Renal cortex interstitium (tissue), 11 donors: ENCODE results near the gene RXRA. TPM values are rescaled to one million over a fixed set of nuclear protein-coding genes. Genes with fewer than 3 reads are reported as not detected.
A peak's percentile ranks its signal among the peaks of the same experiment; 100 is the strongest.

Experiments
- DNase-seq, 11 donors: peaks; one replicate each; pipeline ENCODE4 v3.0.0-alpha.2; 2013; ENCODE audit warnings: low read depth in 9 of 11, low spot score in 4 of 11; ENCODE audit errors: extremely low read depth in 1 of 11
- polyA plus RNA-seq, 3 donors: library from polyadenylated mRNA; unstranded; fragments of 120-200 nt; gene quantifications; one replicate each; pipeline ENCODE4 v1.2.1, GENCODE V29; 2013; ENCODE audit not compliant: insufficient read length in 3 of 3

RXRA gene
- polyA plus RNA-seq, 3 donors = 33.5 to 51.7 (median 44.8) TPM

- DNase-seq = no peak
Measured at GRCh38 chr9:134370638-134371037, 44.4 kb downstream of the RXRA start.

- no peak for DNase-seq
Measured at GRCh38 chr9:134371731-134372130, 45.5 kb downstream of the RXRA start.

GRCh38 chr9:134372581-134373267 is 46.5 kb downstream of the RXRA start:
- no peak for DNase-seq

- no peak for DNase-seq
Measured at GRCh38 chr9:134373269-134373668, 47.0 kb downstream of the RXRA start.

- DNase-seq = no peak
Measured at GRCh38 chr9:134373953-134374300, 47.7 kb downstream of the RXRA start.

- no peak for DNase-seq
Measured at GRCh38 chr9:134374301-134375010, 48.2 kb downstream of the RXRA start.

- no peak for DNase-seq
Measured at GRCh38 chr9:134375011-134375390, 48.7 kb downstream of the RXRA start.

GRCh38 chr9:134375430-134376385 is 49.5 kb downstream of the RXRA start:
- peak in 5 of 11 donors; percentile 52 to 62 (median 56) for DNase-seq

GRCh38 chr9:134376386-134377142 is 50.3 kb downstream of the RXRA start:
- DNase-seq = no peak

- no peak for DNase-seq
Measured at GRCh38 chr9:134377143-134377484, 50.9 kb downstream of the RXRA start.

GRCh38 chr9:134377976-134378375 is 51.7 kb downstream of the RXRA start:
- no peak for DNase-seq

GRCh38 chr9:134378901-134379338 is 52.7 kb downstream of the RXRA start:
- DNase-seq = peak in 1 of 11 donors; percentile 37

GRCh38 chr9:134379831-134380365 is 53.6 kb downstream of the RXRA start:
- DNase-seq = no peak

GRCh38 chr9:134380542-134381271 is 54.5 kb downstream of the RXRA start:
- DNase-seq = no peak

GRCh38 chr9:134381272-134381661 is 55.0 kb downstream of the RXRA start:
- no peak for DNase-seq

GRCh38 chr9:134381671-134382516 is 55.6 kb downstream of the RXRA start:
- no peak for DNase-seq

GRCh38 chr9:134382733-134383132 is 56.5 kb downstream of the RXRA start:
- no peak for DNase-seq
